HG03565 (cell line): Measurements from ENCODE around the gene FGF14.

ENCODE experiments used
- ATAC-seq: cut with Tn5 transposase; IDR thresholded peaks from one replicate; pipeline ENCODE4 v1.9.1; 2021; ENCODE audit warnings: mild to moderate bottlenecking, moderate library complexity; ENCODE audit not compliant: unreplicated experiment

FGF14 gene

GRCh38 chr13:101751488-101751887 is 650.4 kb downstream of the FGF14 start:
- ATAC-seq, result peak; percentile 71

- ATAC-seq, result no peak
Measured at GRCh38 chr13:101749584-101749983, 652.3 kb downstream of the FGF14 start.

- no peak for ATAC-seq
Measured at GRCh38 chr13:101747039-101747438, 654.8 kb downstream of the FGF14 start.

- no peak for ATAC-seq
Measured at GRCh38 chr13:101746513-101746912, 655.3 kb downstream of the FGF14 start.

GRCh38 chr13:101739382-101740178 is 662.3 kb downstream of the FGF14 start:
- peak; percentile 80 for ATAC-seq

- no peak for ATAC-seq
Measured at GRCh38 chr13:101738336-101738735, 663.5 kb downstream of the FGF14 start.

GRCh38 chr13:101736566-101736965 is 665.3 kb downstream of the FGF14 start:
- ATAC-seq, result no peak

GRCh38 chr13:101730420-101731000 is 671.3 kb downstream of the FGF14 start:
- no peak for ATAC-seq

- no peak for ATAC-seq
Measured at GRCh38 chr13:101728615-101729014, 673.2 kb downstream of the FGF14 start.

- no peak for ATAC-seq
Measured at GRCh38 chr13:101728021-101728420, 673.8 kb downstream of the FGF14 start.

GRCh38 chr13:101727118-101727517 is 674.7 kb downstream of the FGF14 start:
- no peak for ATAC-seq

- ATAC-seq, result no peak
Measured at GRCh38 chr13:101726681-101727080, 675.2 kb downstream of the FGF14 start.

- no peak for ATAC-seq
Measured at GRCh38 chr13:101718496-101718895, 683.4 kb downstream of the FGF14 start.

- no peak for ATAC-seq
Measured at GRCh38 chr13:101717353-101717752, 684.5 kb downstream of the FGF14 start.

GRCh38 chr13:101714195-101714594 is 687.7 kb downstream of the FGF14 start:
- no peak for ATAC-seq

- ATAC-seq, result no peak
Measured at GRCh38 chr13:101712026-101712348, 689.9 kb downstream of the FGF14 start.

GRCh38 chr13:101711307-101712025 is 690.4 kb downstream of the FGF14 start:
- ATAC-seq, result no peak

GRCh38 chr13:101709952-101710351 is 691.9 kb downstream of the FGF14 start:
- no peak for ATAC-seq

GRCh38 chr13:101708115-101708514 is 693.7 kb downstream of the FGF14 start:
- no peak for ATAC-seq

- ATAC-seq, result no peak
Measured at GRCh38 chr13:101707659-101708058, 694.2 kb downstream of the FGF14 start.

GRCh38 chr13:101706651-101707050 is 695.2 kb downstream of the FGF14 start:
- no peak for ATAC-seq

GRCh38 chr13:101703838-101704237 is 698.0 kb downstream of the FGF14 start:
- no peak for ATAC-seq
